WTC11 (cell line): ENCODE results near the gene CD22. TPM values are rescaled to one million over a fixed set of nuclear protein-coding genes. Genes with fewer than 3 reads are reported as not detected.

Experiments used
- ATAC-seq: fragments of 200-7000 bp; cut with Tn5 transposase; 2 replicates; pipeline ENCODE4 v1.10.0; 2021; ENCODE audit warnings: mild to moderate bottlenecking, moderate library complexity
- CTCF ChIA-PET: fragments of 300-600 bp; sonication (Branson Sonifier 250); formaldehyde crosslinking; loops from one replicate; lab custom pipeline; 2021; ENCODE audit warnings: antibody characterized with exemption; lab: Charles Lee
- POLR2A ChIA-PET: fragments of 350-600 bp; sonication (Branson Sonifier 250); formaldehyde crosslinking; loops from one replicate; lab custom pipeline; 2021; ENCODE audit warnings: antibody characterized with exemption; lab: Charles Lee
- DNase-seq: peaks from one replicate; pipeline ENCODE4 v3.0.0; 2021; ENCODE audit warnings: low spot score
- H3K27ac Mint-ChIP-seq: 2 replicates; pipeline ENCODE4 v1.8.0; 2021; ENCODE audit warnings: mixed read lengths
- H3K27me3 Mint-ChIP-seq: 2 replicates; pipeline ENCODE4 v1.8.0; 2021; ENCODE audit warnings: low read depth, mild to moderate bottlenecking, moderate library complexity, mixed read lengths
- H3K36me3 Mint-ChIP-seq: 2 replicates; pipeline ENCODE4 v1.8.0; 2021; ENCODE audit warnings: mixed read lengths
- H3K4me1 Mint-ChIP-seq: 2 replicates; pipeline ENCODE4 v1.8.0; 2022; ENCODE audit warnings: mixed read lengths
- H3K4me3 Mint-ChIP-seq: 2 replicates; pipeline ENCODE4 v1.8.0; 2021; ENCODE audit warnings: mild to moderate bottlenecking, moderate library complexity, mixed read lengths
- H3K9me3 Mint-ChIP-seq: 2 replicates; pipeline ENCODE4 v1.8.0; 2021; ENCODE audit warnings: mixed read lengths
- CREM ChIP-seq: sonication (generic); formaldehyde crosslinking; IDR thresholded peaks from 2 replicates; pipeline ENCODE4 v1.8.1; 2022; ENCODE audit warnings: mild to moderate bottlenecking, missing genetic modification reagents, moderate library complexity
- ELF4 ChIP-seq: sonication (generic); formaldehyde crosslinking; IDR thresholded peaks from 2 replicates; pipeline ENCODE4 v1.8.1; 2022; ENCODE audit warnings: low read depth, mild to moderate bottlenecking, moderate library complexity, missing genetic modification reagents
- EMX1 ChIP-seq: fragments of 250-450 bp; sonication (Bioruptor Pico); IDR thresholded peaks from 2 replicates; pipeline ENCODE4 v1.8.0; 2021; ENCODE audit warnings: mild to moderate bottlenecking
- GABPB1 ChIP-seq: sonication (generic); formaldehyde crosslinking; IDR thresholded peaks from 2 replicates; pipeline ENCODE4 v1.8.1; 2023; ENCODE audit warnings: mild to moderate bottlenecking, missing genetic modification reagents
- GRHL2 ChIP-seq: fragments of 250-450 bp; sonication (Bioruptor Pico); IDR thresholded peaks from 2 replicates; pipeline ENCODE4 v1.8.0; 2022; ENCODE audit warnings: mild to moderate bottlenecking, moderate library complexity; ENCODE audit not compliant: insufficient replicate concordance, severe bottlenecking
- NFYB ChIP-seq: sonication (generic); formaldehyde crosslinking; conservative IDR thresholded peaks from 2 replicates; pipeline ENCODE4 v1.8.0; 2022; ENCODE audit warnings: low read depth, missing genetic modification reagents
- OVOL2 ChIP-seq: fragments of 250-450 bp; sonication (Bioruptor Pico); IDR thresholded peaks from 2 replicates; pipeline ENCODE4 v1.9.0; 2021; ENCODE audit warnings: mild to moderate bottlenecking, borderline replicate concordance
- PRDM15 ChIP-seq: sonication (generic); formaldehyde crosslinking; IDR thresholded peaks from 2 replicates; pipeline ENCODE4 v1.8.0; 2022; ENCODE audit warnings: missing genetic modification reagents
- RELA ChIP-seq: sonication (generic); formaldehyde crosslinking; IDR thresholded peaks from 2 replicates; pipeline ENCODE4 v1.8.1; 2022; ENCODE audit warnings: missing genetic modification reagents, mild to moderate bottlenecking, borderline replicate concordance
- USF1 ChIP-seq: sonication (generic); formaldehyde crosslinking; IDR thresholded peaks from 2 replicates; pipeline ENCODE4 v1.8.0; 2022; ENCODE audit warnings: mild to moderate bottlenecking, missing genetic modification reagents
- ZNF121 ChIP-seq: sonication (generic); formaldehyde crosslinking; IDR thresholded peaks from 2 replicates; pipeline ENCODE4 v1.8.0; 2023; ENCODE audit warnings: missing genetic modification reagents
- ZNF138 ChIP-seq: sonication (generic); formaldehyde crosslinking; conservative IDR thresholded peaks from 2 replicates; pipeline ENCODE4 v1.8.1; 2022; ENCODE audit warnings: mild to moderate bottlenecking, moderate library complexity, missing genetic modification reagents
- ZNF232 ChIP-seq: sonication (generic); formaldehyde crosslinking; IDR thresholded peaks from 2 replicates; pipeline ENCODE4 v1.8.0; 2022; ENCODE audit warnings: mild to moderate bottlenecking, missing genetic modification reagents
- total RNA-seq: library from RNA; stranded (reverse); gene quantifications from 3 replicates; pipeline ENCODE4 v1.2.3, GENCODE V29; 2021
- TF ChIP-seq, protein P1 (sequence below): fragments of 250-450 bp; sonication (Bioruptor Pico); IDR thresholded peaks from 2 replicates; pipeline ENCODE4 v1.9.0; 2021; ENCODE audit warnings: mild to moderate bottlenecking, borderline replicate concordance
- TF ChIP-seq, protein P2 (sequence below): fragments of 200-600 bp; IDR thresholded peaks from 2 replicates; pipeline ENCODE4 v1.8.0; 2022; ENCODE audit warnings: antibody characterized with exemption

The CD22 gene
- total RNA-seq, 1 experiment from 2014 or later: 0.28 TPM

DNA sequence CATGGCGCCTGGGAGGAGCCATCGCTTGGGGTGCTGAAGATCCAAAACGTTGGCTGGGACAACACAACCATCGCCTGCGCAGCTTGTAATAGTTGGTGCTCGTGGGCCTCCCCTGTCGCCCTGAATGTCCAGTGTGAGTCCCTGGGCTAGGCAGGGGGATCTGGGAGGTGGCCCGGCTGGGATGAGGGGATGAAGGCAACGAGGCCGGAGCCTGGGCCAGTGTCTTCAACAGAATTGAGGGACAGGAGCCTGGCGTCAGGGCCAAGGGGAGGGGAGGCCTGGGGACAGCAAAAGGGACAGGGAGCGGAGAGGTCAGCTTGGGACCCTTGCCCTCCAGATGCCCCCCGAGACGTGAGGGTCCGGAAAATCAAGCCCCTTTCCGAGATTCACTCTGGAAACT is 12.0 kb downstream of the CD22 start:
- H3K36me3 Mint-ChIP-seq: no peaks in the 10 kb centered on the region
- ChIA-PET CTCF (no interaction called here), POLR2A (no interaction called here)
- DNase-seq: no peak
- H3K9me3 Mint-ChIP-seq: no peaks in the 10 kb centered on the region
- TF ChIP-seq ELF4: no peak
- TF ChIP-seq NFYB: no peak
- no peak for TF ChIP-seq ZNF138 (CRISPR knock-in tag)
- TF ChIP-seq, protein P1, sequence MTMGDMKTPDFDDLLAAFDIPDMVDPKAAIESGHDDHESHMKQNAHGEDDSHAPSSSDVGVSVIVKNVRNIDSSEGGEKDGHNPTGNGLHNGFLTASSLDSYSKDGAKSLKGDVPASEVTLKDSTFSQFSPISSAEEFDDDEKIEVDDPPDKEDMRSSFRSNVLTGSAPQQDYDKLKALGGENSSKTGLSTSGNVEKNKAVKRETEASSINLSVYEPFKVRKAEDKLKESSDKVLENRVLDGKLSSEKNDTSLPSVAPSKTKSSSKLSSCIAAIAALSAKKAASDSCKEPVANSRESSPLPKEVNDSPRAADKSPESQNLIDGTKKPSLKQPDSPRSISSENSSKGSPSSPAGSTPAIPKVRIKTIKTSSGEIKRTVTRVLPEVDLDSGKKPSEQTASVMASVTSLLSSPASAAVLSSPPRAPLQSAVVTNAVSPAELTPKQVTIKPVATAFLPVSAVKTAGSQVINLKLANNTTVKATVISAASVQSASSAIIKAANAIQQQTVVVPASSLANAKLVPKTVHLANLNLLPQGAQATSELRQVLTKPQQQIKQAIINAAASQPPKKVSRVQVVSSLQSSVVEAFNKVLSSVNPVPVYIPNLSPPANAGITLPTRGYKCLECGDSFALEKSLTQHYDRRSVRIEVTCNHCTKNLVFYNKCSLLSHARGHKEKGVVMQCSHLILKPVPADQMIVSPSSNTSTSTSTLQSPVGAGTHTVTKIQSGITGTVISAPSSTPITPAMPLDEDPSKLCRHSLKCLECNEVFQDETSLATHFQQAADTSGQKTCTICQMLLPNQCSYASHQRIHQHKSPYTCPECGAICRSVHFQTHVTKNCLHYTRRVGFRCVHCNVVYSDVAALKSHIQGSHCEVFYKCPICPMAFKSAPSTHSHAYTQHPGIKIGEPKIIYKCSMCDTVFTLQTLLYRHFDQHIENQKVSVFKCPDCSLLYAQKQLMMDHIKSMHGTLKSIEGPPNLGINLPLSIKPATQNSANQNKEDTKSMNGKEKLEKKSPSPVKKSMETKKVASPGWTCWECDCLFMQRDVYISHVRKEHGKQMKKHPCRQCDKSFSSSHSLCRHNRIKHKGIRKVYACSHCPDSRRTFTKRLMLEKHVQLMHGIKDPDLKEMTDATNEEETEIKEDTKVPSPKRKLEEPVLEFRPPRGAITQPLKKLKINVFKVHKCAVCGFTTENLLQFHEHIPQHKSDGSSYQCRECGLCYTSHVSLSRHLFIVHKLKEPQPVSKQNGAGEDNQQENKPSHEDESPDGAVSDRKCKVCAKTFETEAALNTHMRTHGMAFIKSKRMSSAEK (CRISPR knock-in tag): no peak
- no peak for TF ChIP-seq RELA
- no peak for TF ChIP-seq ZNF232
- ATAC-seq: no peak
- H3K27ac Mint-ChIP-seq: no peak overlapping the region
- no peaks in the 10 kb centered on the region; the same call in 1 of the 2 replicates for H3K27me3 Mint-ChIP-seq
- H3K4me1 Mint-ChIP-seq: 0 out of 2 replicates have a peak, but pooled peaks cover 3% of the 10 kb centered on the region
- no peak overlapping the region for H3K4me3 Mint-ChIP-seq

DNA sequence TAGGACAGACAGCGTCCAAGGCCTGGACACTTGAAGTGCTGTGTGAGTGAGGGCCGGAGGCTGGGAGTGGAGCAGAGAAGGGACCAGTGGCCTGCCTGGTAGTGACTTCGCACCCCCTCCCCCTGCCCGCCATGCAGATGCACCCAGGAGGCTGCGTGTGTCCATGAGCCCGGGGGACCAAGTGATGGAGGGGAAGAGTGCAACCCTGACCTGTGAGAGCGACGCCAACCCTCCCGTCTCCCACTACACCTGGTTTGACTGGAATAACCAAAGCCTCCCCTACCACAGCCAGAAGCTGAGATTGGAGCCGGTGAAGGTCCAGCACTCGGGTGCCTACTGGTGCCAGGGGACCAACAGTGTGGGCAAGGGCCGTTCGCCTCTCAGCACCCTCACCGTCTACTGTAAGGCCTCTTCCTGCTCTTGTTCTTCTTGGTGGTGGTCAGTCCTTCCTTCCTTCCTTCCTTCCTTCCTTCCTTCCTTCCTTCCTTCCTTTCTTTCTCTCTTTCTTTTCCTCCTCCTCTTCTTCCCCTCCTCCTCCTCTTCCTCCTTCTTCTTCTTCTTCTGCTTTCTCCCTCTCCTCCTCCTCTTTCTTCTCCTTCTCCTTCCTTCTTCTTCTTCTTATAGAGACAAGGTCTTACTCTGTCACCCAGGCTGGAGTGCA is 12.7 kb downstream of the CD22 start:
- ATAC-seq: no peak
- H3K4me1 Mint-ChIP-seq: 0 out of 2 replicates have a peak, but pooled peaks cover 3% of the 10 kb centered on the region
- CTCF ChIA-PET: interaction anchor here (1.6 kb wide), 1 partner anchor 11 kb away, joined by 12 read pairs; no protein-coding TSS in a partner anchor

More for the DNA sequence above, 12.7 kb downstream of the CD22 start:
- Mint-ChIP-seq H3K36me3 (no peaks in the 10 kb centered on the region), H3K9me3 (no peaks in the 10 kb centered on the region), H3K4me3 (no peak overlapping the region), H3K27ac (no peak overlapping the region), H3K27me3 (no peaks in the 10 kb centered on the region; the same call in 1 of the 2 replicates)
- TF ChIP-seq ZNF138 (CRISPR knock-in tag): no peak
- no peak for TF ChIP-seq OVOL2 (CRISPR knock-in tag)
- no peak for TF ChIP-seq EMX1 (CRISPR knock-in tag)
- no peak for TF ChIP-seq ZNF121
- no peak for TF ChIP-seq CREM (CRISPR knock-in tag)
- TF ChIP-seq USF1: no peak
- TF ChIP-seq GABPB1: no peak
- TF ChIP-seq, protein P2, sequence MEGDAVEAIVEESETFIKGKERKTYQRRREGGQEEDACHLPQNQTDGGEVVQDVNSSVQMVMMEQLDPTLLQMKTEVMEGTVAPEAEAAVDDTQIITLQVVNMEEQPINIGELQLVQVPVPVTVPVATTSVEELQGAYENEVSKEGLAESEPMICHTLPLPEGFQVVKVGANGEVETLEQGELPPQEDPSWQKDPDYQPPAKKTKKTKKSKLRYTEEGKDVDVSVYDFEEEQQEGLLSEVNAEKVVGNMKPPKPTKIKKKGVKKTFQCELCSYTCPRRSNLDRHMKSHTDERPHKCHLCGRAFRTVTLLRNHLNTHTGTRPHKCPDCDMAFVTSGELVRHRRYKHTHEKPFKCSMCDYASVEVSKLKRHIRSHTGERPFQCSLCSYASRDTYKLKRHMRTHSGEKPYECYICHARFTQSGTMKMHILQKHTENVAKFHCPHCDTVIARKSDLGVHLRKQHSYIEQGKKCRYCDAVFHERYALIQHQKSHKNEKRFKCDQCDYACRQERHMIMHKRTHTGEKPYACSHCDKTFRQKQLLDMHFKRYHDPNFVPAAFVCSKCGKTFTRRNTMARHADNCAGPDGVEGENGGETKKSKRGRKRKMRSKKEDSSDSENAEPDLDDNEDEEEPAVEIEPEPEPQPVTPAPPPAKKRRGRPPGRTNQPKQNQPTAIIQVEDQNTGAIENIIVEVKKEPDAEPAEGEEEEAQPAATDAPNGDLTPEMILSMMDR: no peak
- no peak for TF ChIP-seq GRHL2 (CRISPR knock-in tag)
- TF ChIP-seq PRDM15: no peak
- DNase-seq: no peak
- POLR2A ChIA-PET: no interaction called here
